ENCODE measurements around the gene C1S. TPM values are rescaled to one million over a fixed set of nuclear protein-coding genes. Genes with fewer than 3 reads are reported as not detected.
A peak's percentile ranks its signal among the peaks of the same experiment; 100 is the strongest.

The C1S gene
- total and polyA plus RNA-seq, 8 donors = 20.4 to 162 (median 41.8) TPM

GRCh38 chr12:7107636-7108002, 47.1 kb downstream of the C1S start:
- FAIRE-seq = no peak
- peak; percentile 12 to 49 (median 36) for ATAC-seq
- 13 to 15% methylated on average over 3 of the region's 3 CpGs for WGBS, 2 donors
- no peak for DNase-seq
- Histone ChIP-seq H3K4me3 (peak overlapping the region; percentile 39 to 71 (median 54)), H3K27me3 (no peaks in the 10 kb centered on the region), H3K36me3 (peaks cover 0 to 4% (median 0%) of the 10 kb centered on the region in 3 donors), H3K9me3 (no peaks in the 10 kb centered on the region), H3K27ac (peak overlapping the region; percentile 69 to 98 (median 91)), H3K4me1 (peaks cover 5 to 17% (median 10%) of the 10 kb centered on the region in 3 donors)
- TF ChIP-seq CTCF (IDR thresholded peaks at IDR 0.05) = no peak
- intact Hi-C loops (cut with DNase I) = loop anchor here in 1 of 3 donors (10.0 kb wide), 1 partner anchor 163 kb away; the partner anchor contains the start of genes C12orf57 and RNU7-1

GRCh38 chr12:7108003-7108795, 47.7 kb downstream of the C1S start:
- no peak for TF ChIP-seq CTCF (IDR thresholded peaks at IDR 0.05)
- WGBS, 2 donors = 2% methylated on average over 24 to 30 of the region's 30 CpGs
- peaks cover 5 to 17% (median 16%) of the 10 kb centered on the region in 3 donors for H3K4me1 ChIP-seq
- peaks cover 0 to 4% (median 0%) of the 10 kb centered on the region in 3 donors for H3K36me3 ChIP-seq
- DNase-seq (peak; percentile 73 to 89 (median 80)), FAIRE-seq (no peak), ATAC-seq (peak; percentile 83 to 92 (median 85))
- no peaks in the 10 kb centered on the region for H3K27me3 ChIP-seq
- no peaks in the 10 kb centered on the region for H3K9me3 ChIP-seq
- peak overlapping the region; percentile 69 to 98 (median 91) for H3K27ac ChIP-seq
- peak overlapping the region; percentile 39 to 71 (median 54) for H3K4me3 ChIP-seq
- intact Hi-C loops (cut with DNase I) = loop anchor here in 1 of 3 donors (10.0 kb wide), 1 partner anchor 163 kb away; the partner anchor contains the start of genes C12orf57 and RNU7-1

GRCh38 chr12:7108796-7109571, 48.5 kb downstream of the C1S start, which contains the start of gene C1RL:
Gene C1RL (minus strand): TSS chr12:7109214. CDS start chr12:7109180, 34 bp downstream.
- TF ChIP-seq CTCF (IDR thresholded peaks at IDR 0.05) = peak; percentile 93 to 98 (median 97)
- no peaks in the 10 kb centered on the region for H3K36me3 ChIP-seq
- ATAC-seq = peak; percentile 79 to 88 (median 86)
- H3K27ac ChIP-seq = peak within 1 kb of the TSS; percentile 69 to 98 (median 91)
- peak; percentile 90 to 99 (median 93) for DNase-seq
- no peaks in the 10 kb centered on the region for H3K9me3 ChIP-seq
- WGBS, 2 donors = 16% methylated on average over 22 to 23 of the region's 23 CpGs
- H3K4me1 ChIP-seq = peaks cover 5 to 17% (median 16%) of the 10 kb centered on the region in 3 donors
- peak within 1 kb of the TSS; percentile 39 to 71 (median 54) for H3K4me3 ChIP-seq
- FAIRE-seq = no peak
- intact Hi-C loops (cut with DNase I) = loop anchor here in 1 of 3 donors (10.0 kb wide), 1 partner anchor 164 kb away; the partner anchor contains the start of genes C12orf57 and RNU7-1
- H3K27me3 ChIP-seq = no peaks in the 10 kb centered on the region

GRCh38 chr12:7109572-7109920, 49.0 kb downstream of the C1S start:
- peaks cover 5 to 17% (median 16%) of the 10 kb centered on the region in 3 donors for H3K4me1 ChIP-seq
- H3K27me3 ChIP-seq = no peaks in the 10 kb centered on the region
- no peak for TF ChIP-seq CTCF (IDR thresholded peaks at IDR 0.05)
- DNase-seq = no peak
- no peak for FAIRE-seq
- intact Hi-C loops (cut with DNase I) = loop anchor here in 1 of 3 donors (10.0 kb wide), 1 partner anchor 165 kb away; the partner anchor contains the start of genes C12orf57 and RNU7-1
- no peak for ATAC-seq
- peak overlapping the region in 3 of 4 donors; percentile 69 to 98 (median 95) for H3K27ac ChIP-seq
- H3K9me3 ChIP-seq = no peaks in the 10 kb centered on the region
- H3K36me3 ChIP-seq = no peaks in the 10 kb centered on the region
- WGBS, 2 donors = 44% methylated on average over 5 of the region's 5 CpGs
- H3K4me3 ChIP-seq = peak overlapping the region in 2 of 4 donors; percentile 54 to 71
